Endothelial cell (in vitro differentiated cells): ENCODE results near the gene TRAK1. TPM values are rescaled to one million over a fixed set of nuclear protein-coding genes. Genes with fewer than 3 reads are reported as not detected.

Experiments used
- DNase-seq: peaks from one replicate; pipeline ENCODE4 v3.0.0; 2021; ENCODE audit warnings: low spot score
- H3K27ac Mint-ChIP-seq: one replicate; pipeline ENCODE4 v1.8.0; 2021; ENCODE audit warnings: mixed read lengths, inconsistent platforms; ENCODE audit not compliant: unreplicated experiment
- H3K27me3 Mint-ChIP-seq: one replicate; pipeline ENCODE4 v1.8.0; 2021; ENCODE audit warnings: mild to moderate bottlenecking, moderate library complexity, mixed read lengths, inconsistent platforms; ENCODE audit not compliant: unreplicated experiment
- H3K36me3 Mint-ChIP-seq: one replicate; pipeline ENCODE4 v1.8.0; 2021; ENCODE audit warnings: mild to moderate bottlenecking, low read depth, mixed read lengths, inconsistent platforms; ENCODE audit not compliant: unreplicated experiment
- H3K4me1 Mint-ChIP-seq: one replicate; pipeline ENCODE4 v1.8.0; 2021; ENCODE audit warnings: mild to moderate bottlenecking, mixed read lengths, inconsistent platforms; ENCODE audit not compliant: unreplicated experiment
- H3K4me3 Mint-ChIP-seq: one replicate; pipeline ENCODE4 v1.8.0; 2021; ENCODE audit warnings: mild to moderate bottlenecking, mixed read lengths, inconsistent platforms; ENCODE audit not compliant: unreplicated experiment
- H3K9me3 Mint-ChIP-seq: one replicate; pipeline ENCODE4 v1.8.0; 2021; ENCODE audit warnings: mixed read lengths, inconsistent platforms; ENCODE audit not compliant: unreplicated experiment
- total RNA-seq: library from RNA; stranded (reverse); fragmentation: NEBNext Ultra II Directional; extraction: Animal tissue kit (Norgen Biotek cat#: 25700); gene quantifications from one replicate; pipeline ENCODE4 v1.2.1, GENCODE V29; 2021; ENCODE audit not compliant: unreplicated experiment
- TF ChIP-seq, protein P1 (sequence below): fragments of 200-600 bp; sonication (generic); IDR thresholded peaks from one replicate; pipeline ENCODE4 v1.5.0; 2021; ENCODE audit warnings: antibody characterized with exemption; ENCODE audit not compliant: unreplicated experiment

The TRAK1 gene
- total RNA-seq, 1 donor from 2014 or later: 48.2 TPM

DNA sequence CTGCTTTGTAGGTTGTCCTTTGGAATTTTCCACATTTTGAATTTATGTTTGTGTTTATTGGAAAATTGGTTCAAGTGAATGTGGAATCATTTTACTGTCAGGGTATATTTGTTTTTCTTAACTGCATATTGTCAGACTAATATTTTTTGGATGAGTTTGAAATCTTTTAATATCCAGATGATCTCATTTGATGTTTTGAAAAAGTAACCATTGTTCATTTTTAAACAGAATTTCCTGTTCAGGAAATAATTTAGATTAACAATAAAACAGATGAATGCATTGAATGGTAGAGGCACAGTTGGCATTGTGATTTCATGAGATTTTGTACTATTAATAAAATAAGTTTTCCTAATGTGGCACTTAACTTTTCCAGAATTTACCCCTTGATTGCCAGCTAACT is 15.5 kb downstream of the TRAK1 start:
- H3K36me3 Mint-ChIP-seq: peaks cover 10% of the 10 kb centered on the region
- TF ChIP-seq, protein P1, sequence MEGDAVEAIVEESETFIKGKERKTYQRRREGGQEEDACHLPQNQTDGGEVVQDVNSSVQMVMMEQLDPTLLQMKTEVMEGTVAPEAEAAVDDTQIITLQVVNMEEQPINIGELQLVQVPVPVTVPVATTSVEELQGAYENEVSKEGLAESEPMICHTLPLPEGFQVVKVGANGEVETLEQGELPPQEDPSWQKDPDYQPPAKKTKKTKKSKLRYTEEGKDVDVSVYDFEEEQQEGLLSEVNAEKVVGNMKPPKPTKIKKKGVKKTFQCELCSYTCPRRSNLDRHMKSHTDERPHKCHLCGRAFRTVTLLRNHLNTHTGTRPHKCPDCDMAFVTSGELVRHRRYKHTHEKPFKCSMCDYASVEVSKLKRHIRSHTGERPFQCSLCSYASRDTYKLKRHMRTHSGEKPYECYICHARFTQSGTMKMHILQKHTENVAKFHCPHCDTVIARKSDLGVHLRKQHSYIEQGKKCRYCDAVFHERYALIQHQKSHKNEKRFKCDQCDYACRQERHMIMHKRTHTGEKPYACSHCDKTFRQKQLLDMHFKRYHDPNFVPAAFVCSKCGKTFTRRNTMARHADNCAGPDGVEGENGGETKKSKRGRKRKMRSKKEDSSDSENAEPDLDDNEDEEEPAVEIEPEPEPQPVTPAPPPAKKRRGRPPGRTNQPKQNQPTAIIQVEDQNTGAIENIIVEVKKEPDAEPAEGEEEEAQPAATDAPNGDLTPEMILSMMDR: no peak
- peaks cover 2% of the 10 kb centered on the region for H3K27me3 Mint-ChIP-seq
- H3K27ac Mint-ChIP-seq: no peak overlapping the region
- H3K4me1 Mint-ChIP-seq: peaks cover 17% of the 10 kb centered on the region
- H3K9me3 Mint-ChIP-seq: no peaks in the 10 kb centered on the region
- DNase-seq: no peak
- H3K4me3 Mint-ChIP-seq: no peak overlapping the region

DNA sequence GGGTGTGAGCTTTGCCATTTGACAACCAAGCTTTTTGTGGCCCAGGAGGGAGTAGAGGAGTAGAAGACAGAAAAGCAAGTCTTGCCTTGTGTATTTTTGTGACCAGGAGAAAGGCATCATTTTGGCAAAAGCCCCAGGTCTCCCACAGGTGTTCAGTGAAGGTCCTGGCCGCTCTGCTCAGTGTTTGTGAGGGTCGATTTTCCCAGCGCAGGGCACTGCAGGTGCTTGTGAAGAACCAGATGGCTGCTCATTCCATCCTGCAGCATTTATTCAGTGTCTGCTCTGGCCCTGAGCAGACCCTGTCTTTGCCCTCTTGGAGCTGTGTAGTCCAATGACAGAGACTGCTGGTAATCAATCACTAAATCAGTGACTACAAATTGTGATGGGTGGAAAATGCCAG is 19.5 kb downstream of the TRAK1 start:
- H3K4me3 Mint-ChIP-seq: no peak overlapping the region
- H3K27me3 Mint-ChIP-seq: no peaks in the 10 kb centered on the region
- TF ChIP-seq, protein P1: no peak
- no peak overlapping the region for H3K27ac Mint-ChIP-seq
- DNase-seq: no peak
- H3K4me1 Mint-ChIP-seq: peaks cover 11% of the 10 kb centered on the region
- peaks cover under 1% of the 10 kb centered on the region for H3K36me3 Mint-ChIP-seq
- no peaks in the 10 kb centered on the region for H3K9me3 Mint-ChIP-seq

DNA sequence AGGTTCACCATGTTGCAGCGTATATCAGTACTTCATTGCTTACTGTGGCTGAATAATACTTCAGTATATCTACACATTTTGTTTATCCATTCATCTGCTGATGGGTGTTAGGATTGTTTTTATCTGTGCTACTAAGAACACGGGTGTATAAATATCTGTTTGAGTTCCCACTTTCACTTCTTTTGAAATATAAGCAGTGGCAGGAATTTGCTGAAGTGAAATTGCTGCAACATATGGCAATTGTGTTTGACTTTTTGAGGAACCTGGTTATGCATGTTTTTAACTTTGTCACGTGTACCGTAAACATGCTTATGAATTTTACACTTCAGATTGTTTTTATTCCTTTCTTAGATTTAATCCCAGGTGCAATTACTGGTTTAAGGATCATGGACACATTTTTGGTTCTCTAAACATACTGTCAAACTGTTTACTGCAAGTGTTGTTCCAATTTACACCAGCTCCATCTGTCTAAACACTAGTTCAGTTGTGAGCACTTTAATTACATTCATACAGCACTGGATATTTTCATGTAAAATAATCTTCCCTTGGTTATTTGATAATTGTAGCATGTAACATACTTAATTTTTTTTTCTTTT is 23.1 kb downstream of the TRAK1 start:
- H3K27ac Mint-ChIP-seq: no peak overlapping the region
- no peaks in the 10 kb centered on the region for H3K36me3 Mint-ChIP-seq
- H3K27me3 Mint-ChIP-seq: no peaks in the 10 kb centered on the region

DNA sequence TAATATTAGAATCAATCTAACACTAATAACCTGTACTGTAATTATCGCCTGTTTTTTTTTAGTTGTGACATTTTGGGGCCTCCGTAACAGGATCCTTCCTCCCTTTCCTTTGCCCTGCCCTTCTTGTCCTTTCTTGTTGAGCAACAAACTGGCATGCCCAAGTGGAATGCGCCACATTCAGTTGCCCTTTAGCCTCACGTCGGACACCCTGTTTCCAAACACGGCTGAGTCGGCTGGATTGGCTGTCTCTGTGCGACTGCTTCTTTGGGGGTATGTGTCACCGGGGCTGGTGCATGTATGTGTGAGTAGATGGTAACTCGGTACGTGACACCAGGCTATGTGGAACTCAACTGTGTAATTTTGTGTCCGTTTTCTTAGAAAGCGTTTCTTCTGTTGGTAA is 24.1 kb downstream of the TRAK1 start:
- Mint-ChIP-seq H3K36me3 (no peaks in the 10 kb centered on the region), H3K27me3 (peaks cover under 1% of the 10 kb centered on the region), H3K4me1 (peaks cover 29% of the 10 kb centered on the region), H3K27ac (no peak overlapping the region), H3K9me3 (no peaks in the 10 kb centered on the region), H3K4me3 (no peak overlapping the region)
- no peak for DNase-seq
- TF ChIP-seq, protein P1: no peak

More for the DNA sequence above, 23.1 kb downstream of the TRAK1 start:
- peaks cover 27% of the 10 kb centered on the region for H3K4me1 Mint-ChIP-seq
- TF ChIP-seq, protein P1: no peak
- no peak for DNase-seq
- no peaks in the 10 kb centered on the region for H3K9me3 Mint-ChIP-seq
- H3K4me3 Mint-ChIP-seq: no peak overlapping the region

DNA sequence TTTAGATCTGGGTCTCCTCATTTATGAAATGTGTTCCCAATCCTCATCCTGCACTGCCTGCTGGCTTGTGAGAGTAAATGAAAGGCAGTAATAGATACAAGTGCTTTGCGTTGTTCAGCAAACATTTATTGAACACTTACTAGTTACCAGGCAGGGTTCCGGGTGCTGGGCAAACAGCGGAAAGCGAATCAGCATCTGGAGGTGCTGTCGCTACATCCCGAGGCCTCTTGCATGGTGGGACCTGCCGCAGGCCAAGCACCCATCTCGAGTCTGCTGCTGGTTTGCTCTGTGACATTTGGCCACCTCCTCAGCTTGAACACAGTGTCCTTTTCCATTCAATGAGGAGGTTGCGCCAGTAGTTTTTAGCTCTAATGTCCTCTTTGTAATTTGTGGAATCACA is 24.8 kb downstream of the TRAK1 start:
- Mint-ChIP-seq H3K4me1 (peaks cover 31% of the 10 kb centered on the region), H3K9me3 (no peaks in the 10 kb centered on the region), H3K27me3 (peaks cover 5% of the 10 kb centered on the region), H3K36me3 (no peaks in the 10 kb centered on the region), H3K4me3 (no peak overlapping the region), H3K27ac (no peak overlapping the region)
- TF ChIP-seq, protein P1: no peak
- DNase-seq: no peak
